ENCODE measurements around the gene MPZL2. TPM values are rescaled to one million over a fixed set of nuclear protein-coding genes. Genes with fewer than 3 reads are reported as not detected.

The MPZL2 gene
- total and polyA plus RNA-seq, 9 of the 15 experiments (the other 6 are each of a cell fraction or from before 2014, with no cell fraction given), result 0.09 to 0.28 (median 0.18) TPM; not detected in 2

- TF ChIP-seq, protein P1, sequence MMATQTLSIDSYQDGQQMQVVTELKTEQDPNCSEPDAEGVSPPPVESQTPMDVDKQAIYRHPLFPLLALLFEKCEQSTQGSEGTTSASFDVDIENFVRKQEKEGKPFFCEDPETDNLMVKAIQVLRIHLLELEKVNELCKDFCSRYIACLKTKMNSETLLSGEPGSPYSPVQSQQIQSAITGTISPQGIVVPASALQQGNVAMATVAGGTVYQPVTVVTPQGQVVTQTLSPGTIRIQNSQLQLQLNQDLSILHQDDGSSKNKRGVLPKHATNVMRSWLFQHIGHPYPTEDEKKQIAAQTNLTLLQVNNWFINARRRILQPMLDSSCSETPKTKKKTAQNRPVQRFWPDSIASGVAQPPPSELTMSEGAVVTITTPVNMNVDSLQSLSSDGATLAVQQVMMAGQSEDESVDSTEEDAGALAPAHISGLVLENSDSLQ (IDR thresholded peaks at IDR 0.05), result peak; percentile 47
- TF ChIP-seq, protein P2, sequence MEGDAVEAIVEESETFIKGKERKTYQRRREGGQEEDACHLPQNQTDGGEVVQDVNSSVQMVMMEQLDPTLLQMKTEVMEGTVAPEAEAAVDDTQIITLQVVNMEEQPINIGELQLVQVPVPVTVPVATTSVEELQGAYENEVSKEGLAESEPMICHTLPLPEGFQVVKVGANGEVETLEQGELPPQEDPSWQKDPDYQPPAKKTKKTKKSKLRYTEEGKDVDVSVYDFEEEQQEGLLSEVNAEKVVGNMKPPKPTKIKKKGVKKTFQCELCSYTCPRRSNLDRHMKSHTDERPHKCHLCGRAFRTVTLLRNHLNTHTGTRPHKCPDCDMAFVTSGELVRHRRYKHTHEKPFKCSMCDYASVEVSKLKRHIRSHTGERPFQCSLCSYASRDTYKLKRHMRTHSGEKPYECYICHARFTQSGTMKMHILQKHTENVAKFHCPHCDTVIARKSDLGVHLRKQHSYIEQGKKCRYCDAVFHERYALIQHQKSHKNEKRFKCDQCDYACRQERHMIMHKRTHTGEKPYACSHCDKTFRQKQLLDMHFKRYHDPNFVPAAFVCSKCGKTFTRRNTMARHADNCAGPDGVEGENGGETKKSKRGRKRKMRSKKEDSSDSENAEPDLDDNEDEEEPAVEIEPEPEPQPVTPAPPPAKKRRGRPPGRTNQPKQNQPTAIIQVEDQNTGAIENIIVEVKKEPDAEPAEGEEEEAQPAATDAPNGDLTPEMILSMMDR (IDR thresholded peaks at IDR 0.05 in 2 of 3, conservative IDR thresholded peaks at IDR 0.05 in 1 of 3; ENCODE audit: insufficient read depth in 2 of 3, low read depth in 1 of 3, low read length in 3 of 3), result peak in 2 of 3 experiments; percentile 13 to 33; a peak in 1 of 6 replicates
- TF ChIP-seq SP1 (CRISPR knock-in tag; IDR thresholded peaks at IDR 0.05), result no peak
Measured at GRCh38 chr11:118311518-118311917, 47.4 kb upstream of the MPZL2 start (continued).

DNA sequence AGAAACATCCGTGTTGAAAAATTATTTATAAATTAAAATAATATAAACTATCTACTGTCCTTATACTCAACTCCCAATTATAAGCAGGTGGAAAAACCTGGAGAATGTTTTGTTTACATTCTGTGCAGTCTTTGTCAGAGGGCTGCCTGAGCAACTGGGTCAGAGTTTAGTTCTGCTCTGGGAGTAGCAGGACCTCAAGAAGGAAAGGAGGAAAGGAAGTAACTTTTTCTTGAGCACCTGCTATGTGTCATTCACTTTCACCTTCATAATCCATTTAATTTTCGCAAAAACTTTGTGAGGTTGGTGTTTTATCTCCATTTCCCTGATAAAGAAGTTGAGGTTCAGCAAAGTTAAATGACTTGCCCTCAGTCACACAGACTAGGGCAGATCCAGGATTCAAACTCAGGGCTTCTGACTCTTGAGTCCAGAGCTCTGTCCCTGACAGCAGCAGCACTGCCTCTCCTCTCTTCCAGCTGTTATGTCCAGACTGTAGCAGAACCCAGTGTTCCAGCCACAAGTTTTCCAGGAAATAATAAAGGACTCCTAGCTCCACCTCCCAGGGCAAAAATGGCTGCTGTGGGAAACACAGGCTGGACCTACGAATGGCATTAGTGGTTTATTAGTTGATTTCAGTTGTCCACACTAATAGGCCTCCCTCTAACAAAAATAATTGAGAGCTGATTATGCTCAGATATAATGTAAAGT lies 46.8 kb upstream of the MPZL2 start:
- Histone ChIP-seq H3K36me3 (ENCODE audit: control insufficient read depth, insufficient read depth, low read length) (no peaks in the 10 kb centered on the region), H3K4me3 (no peak overlapping the region), H3K9me3 (replicated peaks; ENCODE audit: control insufficient read depth, insufficient read depth, low read depth, low read length) (no peaks in the 10 kb centered on the region), H3K9ac (ENCODE audit: insufficient read depth in 1 of 2, low read depth in 2 of 2, low read length in 2 of 2) (no peak overlapping the region; a peak in 1 of 4 replicates), H2AFZ (ENCODE audit: low read depth, low read length) (peak overlapping the region; percentile 34; the same call in 1 of the 2 replicates), H4K20me1 (replicated peaks; ENCODE audit: control insufficient read depth, insufficient read depth, low read length) (no peaks in the 10 kb centered on the region), H3K27me3 (ENCODE audit: control insufficient read depth in 2 of 2, insufficient read depth in 2 of 2, low read length in 2 of 2) (peaks cover 0 to 7% of the 10 kb centered on the region in 2 experiments; a peak in 1 of 5 replicates), H3K79me2 (ENCODE audit: control insufficient read depth, insufficient read depth, low read length) (no peaks in the 10 kb centered on the region), H3K4me1 (replicated peaks in 1 of 2; ENCODE audit: control insufficient read depth in 2 of 2, insufficient read depth in 2 of 2, low read length in 2 of 2) (peaks cover 6 to 31% of the 10 kb centered on the region in 2 experiments), H3K27ac (ENCODE audit: extremely low read depth, low read depth, low read length) (peak overlapping the region; percentile 8; the same call in 1 of the 3 replicates), H3K4me2 (ENCODE audit: insufficient read depth, low read length) (no peak overlapping the region), H3K9me1 (ENCODE audit: control insufficient read depth, insufficient read depth, low read length) (peaks cover 3% of the 10 kb centered on the region)
- no peak for DNase-seq (ENCODE audit: extremely low read depth in 1 of 4, low spot score in 3 of 4)
- no TSS peak for BruUV-seq (replicated peaks)
- intact Hi-C loops (cut with micrococcal nuclease) (loop anchor here (1.0 to 5.0 kb wide), 2 partner anchors 36 to 113 kb away; no protein-coding TSS in a partner anchor), in situ Hi-C loops (cut with MboI) (no loop called here)
- ChIA-PET POLR2A (no interaction called here), CTCF (ENCODE audit: low intra/inter-chr PET ratio) (no interaction called here)
- FAIRE-seq, result peak; percentile 70
- no peak for ATAC-seq
- TF ChIP-seq NFE2L1 (tag; IDR thresholded peaks at IDR 0.05; ENCODE audit: borderline replicate concordance, low read depth) (no peak), YY1 (IDR thresholded peaks at IDR 0.05; ENCODE audit: borderline replicate concordance in 1 of 3, control insufficient read depth in 1 of 3, extremely low read depth in 1 of 3, insufficient read depth in 3 of 3, insufficient read length in 1 of 3, insufficient replicate concordance in 2 of 3, low read depth in 1 of 3, low read length in 2 of 3) (peak in 1 of 3 experiments; percentile 30)
- WGBS (ENCODE audit: insufficient coverage, low coverage, missing lambda C conversion rate), result 24% methylated on average over 3 of the region's 3 CpGs

Measured in K562 (cell line).